ENCODE measurements around the gene TTC17. TPM values are rescaled to one million over a fixed set of nuclear protein-coding genes. Genes with fewer than 3 reads are reported as not detected.

The TTC17 gene
- total and polyA plus RNA-seq, 2 of the 4 experiments (the other 2 are of a cell fraction), result 56.3 to 61.3 TPM

GRCh38 chr11:43367382-43368178 is 8.9 kb downstream of the TTC17 start:
- Histone ChIP-seq H4K20me1 (ENCODE audit: insufficient read depth, low read length) (peaks cover 41% of the 10 kb centered on the region), H2AFZ (replicated peaks; ENCODE audit: low read length, poor library complexity) (no peak overlapping the region)
- DNase-seq, result peak; percentile 56
- TF ChIP-seq MAFK (IDR thresholded peaks at IDR 0.05; ENCODE audit: low read depth, low read length) (peak; percentile 57), SMC3 (IDR thresholded peaks at IDR 0.05; ENCODE audit: low read depth, low read length) (no peak), ELK1 (IDR thresholded peaks at IDR 0.05; ENCODE audit: borderline replicate concordance, low read depth, low read length) (no peak), RCOR1 (IDR thresholded peaks at IDR 0.05; ENCODE audit: insufficient replicate concordance, low read length) (no peak), NFE2L2 (IDR thresholded peaks at IDR 0.05; ENCODE audit: low read depth, low read length) (no peak), CTCF (conservative IDR thresholded peaks at IDR 0.05; ENCODE audit: low read depth, low read length) (no peak), POLR2A (IDR thresholded peaks at IDR 0.05; ENCODE audit: low read depth, low read length) (no peak), MXI1 (IDR thresholded peaks at IDR 0.05; ENCODE audit: borderline replicate concordance, low read depth, low read length) (no peak), MAZ (IDR thresholded peaks at IDR 0.05; ENCODE audit: borderline replicate concordance, low read depth, low read length) (no peak), CHD1 (IDR thresholded peaks at IDR 0.05; ENCODE audit: low read depth, low read length) (no peak), RFX5 (IDR thresholded peaks at IDR 0.05; ENCODE audit: low read depth, low read length) (no peak), CEBPB (IDR thresholded peaks at IDR 0.05; ENCODE audit: low read depth, low read length) (no peak)
- TF ChIP-seq, protein P1, sequence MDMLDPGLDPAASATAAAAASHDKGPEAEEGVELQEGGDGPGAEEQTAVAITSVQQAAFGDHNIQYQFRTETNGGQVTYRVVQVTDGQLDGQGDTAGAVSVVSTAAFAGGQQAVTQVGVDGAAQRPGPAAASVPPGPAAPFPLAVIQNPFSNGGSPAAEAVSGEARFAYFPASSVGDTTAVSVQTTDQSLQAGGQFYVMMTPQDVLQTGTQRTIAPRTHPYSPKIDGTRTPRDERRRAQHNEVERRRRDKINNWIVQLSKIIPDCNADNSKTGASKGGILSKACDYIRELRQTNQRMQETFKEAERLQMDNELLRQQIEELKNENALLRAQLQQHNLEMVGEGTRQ (IDR thresholded peaks at IDR 0.05; ENCODE audit: low read depth, low read length), result no peak

More at GRCh38 chr11:43367382-43368178, 8.9 kb downstream of the TTC17 start:
- Histone ChIP-seq H3K4ac (ENCODE audit: low read depth, low read length) (peak overlapping the region; percentile 78), H3K79me1 (ENCODE audit: low read depth in 1 of 2, low read length in 2 of 2) (peaks cover 18 to 68% of the 10 kb centered on the region in 2 experiments), H2AK5ac (ENCODE audit: low read depth, low read length) (peak overlapping the region; percentile 44; the same call in 1 of the 2 replicates), H2BK120ac (ENCODE audit: low read depth, low read length) (peak overlapping the region; percentile 53), H3K23ac (ENCODE audit: low read depth, low read length) (peak overlapping the region; percentile 66), H2BK15ac (ENCODE audit: low read depth, low read length) (peak overlapping the region; percentile 35; the same call in 2 of the 3 replicates), H3K14ac (replicated peaks; ENCODE audit: low read depth, low read length) (peak overlapping the region; percentile 79), H3K9ac (ENCODE audit: low read depth, low read length) (no peak overlapping the region), H4K8ac (ENCODE audit: low read depth in 2 of 2, low read length in 2 of 2) (peak overlapping the region; percentile 9 to 68; a peak in 2 of 4 replicates), H3K4me2 (ENCODE audit: low read depth, low read length) (peak overlapping the region; percentile 69), H3K9me1 (ENCODE audit: insufficient read depth, low read length) (peaks cover 21% of the 10 kb centered on the region), H3K9me3 (ENCODE audit: control insufficient read depth, insufficient read depth, low read length) (no peaks in the 10 kb centered on the region), H3K27me3 (ENCODE audit: control insufficient read depth, insufficient read depth, low read length) (no peaks in the 10 kb centered on the region), H3K4me3 (ENCODE audit: insufficient read depth, low read depth, low read length) (no peak overlapping the region), H2BK20ac (ENCODE audit: low read depth, low read length) (peak overlapping the region; percentile 88; the same call in 1 of the 2 replicates), H3K56ac (ENCODE audit: extremely low read depth, insufficient read depth, low read length) (peak overlapping the region; percentile 54; the same call in 1 of the 2 replicates), H2BK5ac (ENCODE audit: low read depth, low read length, poor library complexity, severe bottlenecking) (peak overlapping the region; percentile 99), H3K4me1 (ENCODE audit: control insufficient read depth, insufficient read depth, low read length) (peaks cover 13% of the 10 kb centered on the region), H4K5ac (ENCODE audit: low read depth, low read length) (peak overlapping the region; percentile 70), H2AK9ac (replicated peaks; ENCODE audit: low read depth, low read length, poor library complexity) (no peak overlapping the region), H4K91ac (ENCODE audit: insufficient read depth, low read depth, low read length) (peak overlapping the region; percentile 75; the same call in 1 of the 2 replicates), H3K36me3 (ENCODE audit: control insufficient read depth, insufficient read depth, low read length) (peaks cover 8% of the 10 kb centered on the region), H3K27ac (ENCODE audit: insufficient read depth, low read length) (peak overlapping the region; percentile 71; the same call in 1 of the 2 replicates), H3K18ac (ENCODE audit: low read depth, low read length) (peak overlapping the region; percentile 72)
- intact Hi-C loops (cut with micrococcal nuclease) (no loop called here), dilution Hi-C loops (cut with HindIII; ENCODE audit: low sequenced_read_pairs, unreplicated experiment) (no loop called here), in situ Hi-C loops (cut with MboI; ENCODE audit: low sequenced_read_pairs) (no loop called here)
- WGBS, 2 experiments (ENCODE audit: extremely low coverage in 2 of 2, insufficient read length in 1 of 2), result 0% methylated on average over 2 of the region's 7 CpGs; no CpG with 5 or more reads in 1 of the 2 experiments
- POLR2A ChIA-PET (ENCODE audit: unreplicated experiment), result interaction anchor here (0.6 kb wide), 1 partner anchor 9 kb away, joined by 3 read pairs; the partner anchor contains the start of gene TTC17
- no TSS peak for BruUV-seq (replicated peaks)
- CTCF ChIA-PET, result interaction anchor here (0.8 to 1.0 kb wide), 3 partner anchors 9 to 52 kb away, joined by 3 to 4 read pairs (median 3); partner anchors contain the start of gene TTC17
- ATAC-seq (ENCODE audit: low read depth), result peak; percentile 44
